HG03520 (cell line): ENCODE data around the gene TP53TG3.
"Not testable (repeated sequence)": the region's sequence is repeated elsewhere in the genome, so short reads cannot be mapped to it uniquely, and the experiment has no call there.

Source experiments
- ATAC-seq: cut with Tn5 transposase; IDR thresholded peaks from one replicate; pipeline ENCODE4 v1.9.1; 2021; ENCODE audit warnings: mild to moderate bottlenecking, moderate library complexity; ENCODE audit not compliant: unreplicated experiment

The TP53TG3 gene, protein sequence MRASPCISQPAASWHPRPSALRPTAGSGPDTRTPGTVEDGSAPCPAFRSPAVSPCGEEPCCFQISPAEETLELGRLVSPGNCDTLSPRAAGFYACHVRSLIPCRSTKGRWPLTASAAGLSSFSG

DNA sequence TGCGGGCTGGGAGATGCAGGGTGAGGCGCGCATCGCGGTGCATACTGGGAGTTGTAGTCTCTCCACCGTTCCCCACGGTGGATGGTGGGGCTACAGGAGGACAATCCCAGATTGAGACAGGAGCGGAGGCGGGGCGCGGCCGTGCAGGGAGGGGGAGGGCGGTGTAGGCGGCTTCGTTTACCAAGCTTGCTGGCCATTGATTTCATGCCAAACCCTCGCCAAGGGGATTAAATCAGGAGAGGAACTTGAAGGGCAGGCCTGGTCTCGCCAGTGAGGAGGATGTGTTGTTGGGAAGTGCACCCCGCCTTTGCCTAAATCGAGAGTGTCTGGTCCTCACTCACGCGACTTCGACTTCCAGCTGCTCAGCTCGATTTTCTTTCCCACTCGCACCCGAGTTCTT lies at the start of gene TP53TG3:
Gene TP53TG3, minus strand, starts transcription at position 101 of the 400 bp plus-strand sequence. Its CDS starts 68 bp downstream, at position 33.
- not testable (repeated sequence) for ATAC-seq

DNA sequence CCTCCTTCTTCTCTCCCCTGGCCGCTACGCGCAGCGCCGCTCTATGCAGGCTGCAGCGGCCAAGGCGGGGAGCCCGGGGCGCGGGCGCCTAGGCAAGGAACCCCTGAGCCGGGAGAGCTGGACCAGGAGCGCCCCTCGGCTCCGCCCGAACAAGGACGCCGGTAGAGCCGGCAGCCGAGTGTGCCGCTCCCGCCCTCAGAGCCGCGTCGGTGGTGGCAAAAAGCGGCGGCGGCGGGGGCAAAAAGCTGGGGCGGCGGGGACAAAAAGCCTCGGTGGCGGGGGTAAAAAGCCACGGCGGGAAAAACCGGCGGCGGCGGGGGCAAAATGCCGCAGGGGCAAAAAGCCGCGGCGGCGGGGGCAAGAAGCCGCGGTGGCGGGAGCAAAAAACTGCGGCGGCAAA lies 25.1 kb downstream of the TP53TG3 start:
- not testable (repeated sequence) for ATAC-seq

DNA sequence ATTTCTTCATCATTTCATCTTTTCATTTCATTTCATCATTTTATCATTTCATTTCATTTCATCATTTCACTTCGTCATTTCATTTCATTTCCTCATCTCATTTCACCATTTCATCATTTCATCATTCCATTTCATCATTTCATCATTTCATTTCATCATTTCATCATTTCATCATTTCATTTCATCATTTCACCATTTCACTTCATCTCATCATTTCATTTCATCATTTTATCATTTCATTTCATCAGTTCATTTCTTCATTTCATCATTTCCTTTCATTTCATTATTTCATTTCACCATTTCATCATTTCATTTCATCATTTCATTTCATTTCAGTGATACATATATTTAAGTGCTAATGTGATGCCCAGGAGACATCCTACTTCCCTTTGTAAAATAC lies 28.4 kb downstream of the TP53TG3 start:
- ATAC-seq, result not testable (repeated sequence)

DNA sequence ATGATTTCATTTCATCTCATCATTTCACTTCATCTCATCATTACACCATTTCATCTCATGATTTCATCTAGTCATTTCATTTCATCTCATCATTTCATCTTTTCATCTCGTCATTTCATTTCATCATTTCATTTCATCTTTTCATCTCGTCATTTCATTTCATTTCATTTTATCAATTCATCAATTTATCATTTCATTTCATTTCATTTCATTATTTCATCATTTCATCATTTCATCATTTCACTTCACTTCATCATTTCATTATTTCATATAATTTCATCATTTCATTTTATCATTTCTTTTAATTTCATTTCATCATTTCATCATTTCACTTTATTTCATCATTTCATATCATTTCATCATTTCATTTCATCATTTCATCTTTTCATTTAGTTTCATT lies 29.2 kb downstream of the TP53TG3 start:
- not testable (repeated sequence) for ATAC-seq

DNA sequence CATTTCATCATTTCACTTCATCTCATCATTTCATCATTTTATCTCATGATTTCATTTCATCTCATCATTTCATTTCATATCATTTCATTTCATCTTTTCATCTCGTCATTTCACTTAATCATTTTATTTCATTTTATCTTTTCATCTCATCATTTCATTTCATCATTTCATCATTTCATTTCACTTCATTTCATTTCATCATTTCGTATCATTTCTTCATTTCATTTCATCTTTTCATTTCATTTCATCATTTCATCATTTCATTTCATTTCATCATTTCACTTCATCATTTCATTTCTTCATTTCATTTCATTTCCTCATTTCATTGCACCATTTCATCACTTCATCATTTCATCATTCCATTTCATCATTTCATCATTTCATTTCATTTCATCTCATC lies 29.8 kb downstream of the TP53TG3 start:
- ATAC-seq, result not testable (repeated sequence)

DNA sequence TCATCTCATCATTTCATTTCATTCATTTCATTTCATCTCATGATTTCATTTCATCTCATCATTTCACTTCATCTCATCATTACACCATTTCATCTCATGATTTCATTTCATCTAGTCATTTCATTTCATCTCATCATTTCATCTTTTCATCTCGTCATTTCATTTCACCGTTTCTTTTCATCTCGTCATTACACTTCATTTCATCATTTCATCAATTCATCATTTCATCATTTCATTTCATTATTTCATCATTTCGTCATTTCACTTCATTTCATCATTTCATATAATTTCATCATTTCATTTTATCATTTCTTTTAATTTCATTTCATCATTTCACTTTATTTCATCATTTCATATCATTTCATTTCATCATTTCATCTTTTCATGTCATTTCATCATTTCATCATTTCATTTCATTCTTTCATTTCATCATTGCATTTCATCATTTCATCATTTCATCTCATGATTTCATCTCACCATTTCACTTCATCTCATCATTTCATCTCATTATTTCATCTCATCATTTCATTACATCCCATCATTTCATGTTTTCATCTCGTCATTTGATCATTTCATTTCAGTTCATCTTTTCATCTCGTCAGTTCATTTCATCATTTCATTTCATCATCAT lies 30.6 kb downstream of the TP53TG3 start:
- not testable (repeated sequence) for ATAC-seq

DNA sequence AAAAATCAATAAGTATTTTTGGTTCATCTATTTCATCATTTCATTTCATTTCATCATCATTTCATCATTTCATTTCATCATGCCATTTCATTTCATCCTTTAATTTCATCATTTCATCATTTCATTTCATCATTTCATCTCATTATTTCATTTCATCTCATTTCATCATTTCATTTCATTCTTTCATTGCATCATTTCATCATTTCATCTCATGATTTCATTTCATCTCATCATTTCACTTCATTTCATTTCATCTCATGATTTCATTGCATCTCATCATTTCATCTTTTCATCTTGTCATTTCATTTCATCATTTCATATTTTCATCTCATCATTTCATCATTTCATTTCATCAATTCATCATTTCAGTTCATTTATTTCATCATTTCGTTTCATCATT lies 31.2 kb downstream of the TP53TG3 start:
- ATAC-seq, result not testable (repeated sequence)

DNA sequence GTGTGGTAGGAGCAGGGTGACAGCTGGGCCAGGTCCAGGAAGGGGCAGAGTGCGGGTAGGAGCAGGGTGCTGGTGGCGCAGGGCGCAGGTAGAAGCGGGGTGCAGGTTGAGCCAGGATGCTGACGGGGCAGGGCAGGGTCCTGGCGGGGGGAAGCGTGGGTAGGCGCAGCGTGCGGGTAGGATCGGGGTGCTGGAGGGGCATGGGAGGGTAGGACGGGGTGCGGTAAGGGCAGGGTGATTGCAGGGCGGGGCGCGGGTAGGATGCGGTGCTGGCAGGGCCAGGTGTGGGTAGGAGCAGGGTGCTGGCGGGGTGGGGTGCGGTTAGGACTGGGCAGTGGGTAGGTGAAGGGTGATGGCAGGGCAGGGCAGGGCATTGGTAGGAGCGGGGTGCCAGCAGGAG lies 38.4 kb downstream of the TP53TG3 start:
- not testable (repeated sequence) for ATAC-seq

DNA sequence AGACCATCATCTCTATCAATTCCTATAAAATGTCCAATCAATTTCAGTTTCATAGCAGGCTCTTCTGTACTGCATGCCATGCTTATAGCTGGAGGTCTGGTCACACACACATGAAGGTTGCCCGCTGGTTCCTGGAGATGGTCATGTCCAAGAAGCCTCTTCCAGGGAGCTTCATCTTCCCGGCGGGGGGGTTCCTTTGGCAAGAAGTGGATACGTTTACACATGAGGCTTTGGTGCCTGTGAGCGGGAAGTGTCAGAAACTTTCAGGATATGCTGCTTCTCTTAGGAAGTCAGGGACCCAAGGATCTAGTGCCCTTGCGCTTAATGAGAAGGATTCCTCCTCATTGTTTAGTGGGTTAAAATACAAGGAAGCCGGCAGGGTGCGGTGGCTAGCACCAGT lies 43.9 kb downstream of the TP53TG3 start:
- not testable (repeated sequence) for ATAC-seq
